ENCODE data around the gene ADAR.

- TF ChIP-seq GATA3 (IDR thresholded peaks at IDR 0.05; ENCODE audit: low read depth, low read length) (no peak), GATA2 (IDR thresholded peaks at IDR 0.05; ENCODE audit: low read depth, low read length) (no peak)
Measured at GRCh38 chr1:154603317-154603716, 4.7 kb downstream of the ADAR start.
